ENCODE data around the gene RPS3.

DNA sequence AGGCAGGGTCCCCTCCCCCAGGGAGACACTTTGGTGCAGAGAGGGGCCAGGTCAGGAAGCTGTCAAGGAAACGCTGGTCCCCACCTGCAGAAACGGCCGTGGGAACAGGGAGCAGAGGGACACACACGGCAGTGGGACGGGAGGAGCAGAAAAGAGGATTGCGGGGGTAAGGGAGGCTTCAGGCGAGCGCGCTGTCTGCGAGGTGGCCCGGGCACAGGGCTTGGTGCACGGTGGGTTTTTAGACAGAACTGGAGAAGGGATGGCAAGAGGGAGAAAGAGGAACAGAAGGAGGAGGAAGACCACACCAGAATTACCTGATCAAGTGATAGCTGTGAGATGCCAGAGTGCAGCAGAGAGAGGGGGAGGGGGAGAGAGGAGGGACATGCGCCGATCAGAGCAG lies 39.7 kb downstream of the RPS3 start:
- TF ChIP-seq, protein P1, sequence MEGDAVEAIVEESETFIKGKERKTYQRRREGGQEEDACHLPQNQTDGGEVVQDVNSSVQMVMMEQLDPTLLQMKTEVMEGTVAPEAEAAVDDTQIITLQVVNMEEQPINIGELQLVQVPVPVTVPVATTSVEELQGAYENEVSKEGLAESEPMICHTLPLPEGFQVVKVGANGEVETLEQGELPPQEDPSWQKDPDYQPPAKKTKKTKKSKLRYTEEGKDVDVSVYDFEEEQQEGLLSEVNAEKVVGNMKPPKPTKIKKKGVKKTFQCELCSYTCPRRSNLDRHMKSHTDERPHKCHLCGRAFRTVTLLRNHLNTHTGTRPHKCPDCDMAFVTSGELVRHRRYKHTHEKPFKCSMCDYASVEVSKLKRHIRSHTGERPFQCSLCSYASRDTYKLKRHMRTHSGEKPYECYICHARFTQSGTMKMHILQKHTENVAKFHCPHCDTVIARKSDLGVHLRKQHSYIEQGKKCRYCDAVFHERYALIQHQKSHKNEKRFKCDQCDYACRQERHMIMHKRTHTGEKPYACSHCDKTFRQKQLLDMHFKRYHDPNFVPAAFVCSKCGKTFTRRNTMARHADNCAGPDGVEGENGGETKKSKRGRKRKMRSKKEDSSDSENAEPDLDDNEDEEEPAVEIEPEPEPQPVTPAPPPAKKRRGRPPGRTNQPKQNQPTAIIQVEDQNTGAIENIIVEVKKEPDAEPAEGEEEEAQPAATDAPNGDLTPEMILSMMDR (IDR thresholded peaks at IDR 0.05) = no peak
- TF ChIP-seq POLR2A (IDR thresholded peaks at IDR 0.05) = no peak
- no peak for TF ChIP-seq POLR2AphosphoS5 (IDR thresholded peaks at IDR 0.05)

Data from breast epithelium (tissue), 3 donors.